GM23248 (cell line): ENCODE measurements around the gene POLG2.

Experiments
- EZH2 ChIP-seq: fragments of 200-600 bp; sonication (generic); IDR thresholded peaks from 2 replicates; pipeline ENCODE4 v1.6.1; 2018; ENCODE audit warnings: antibody characterized with exemption, mild to moderate bottlenecking; ENCODE audit not compliant: insufficient read depth, poor library complexity, severe bottlenecking
- EZH2phosphoT487 ChIP-seq: fragments of 200-600 bp; sonication (generic); IDR thresholded peaks from 2 replicates; pipeline ENCODE4 v1.6.1; 2018; ENCODE audit warnings: antibody characterized with exemption, moderate library complexity, mild to moderate bottlenecking, low read depth; ENCODE audit not compliant: insufficient read depth

DNA sequence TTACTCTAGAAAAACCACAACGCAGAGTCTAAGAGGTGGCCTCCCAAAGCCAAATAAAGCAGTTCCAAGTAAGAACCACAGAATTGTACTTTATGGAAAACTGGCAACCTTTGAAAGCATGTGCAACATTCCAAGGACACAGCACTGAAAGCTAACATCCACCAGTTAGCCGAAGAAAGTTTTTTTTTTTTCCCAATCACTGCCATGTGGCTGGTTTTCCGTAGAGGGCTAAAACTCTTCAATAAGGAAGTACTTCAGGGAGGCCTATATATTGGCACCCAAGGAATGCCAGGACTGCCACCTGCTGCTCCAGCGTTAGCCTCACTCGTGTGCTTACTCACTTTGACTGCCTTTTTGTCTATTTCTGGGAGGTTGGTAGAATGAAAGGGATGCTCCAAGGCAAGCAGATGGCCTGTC lies 35.1 kb upstream of the POLG2 start:
- TF ChIP-seq EZH2 (no peak), EZH2phosphoT487 (no peak)
